ENCODE measurements around the gene MAGI2.

MAGI2 gene

GRCh38 chr7:77985974-77986339 lies 1467.5 kb downstream of the MAGI2 start:
- no peak for DNase-seq (ENCODE audit: low read depth)

GRCh38 chr7:77985232-77985973 lies 1468.1 kb downstream of the MAGI2 start:
- DNase-seq (ENCODE audit: low read depth) = no peak

- no peak for DNase-seq (ENCODE audit: low read depth)
These were observed 1469.5 kb downstream of the MAGI2 start for GRCh38 chr7:77983973-77984372.

GRCh38 chr7:77982926-77983550 lies 1470.4 kb downstream of the MAGI2 start:
- DNase-seq (ENCODE audit: low read depth) = no peak

GRCh38 chr7:77980087-77980713 lies 1473.3 kb downstream of the MAGI2 start:
- no peak for DNase-seq (ENCODE audit: low read depth)

- DNase-seq (ENCODE audit: low read depth) = no peak
These were observed 1474.2 kb downstream of the MAGI2 start for GRCh38 chr7:77979219-77979618.

GRCh38 chr7:77975672-77976480 lies 1477.6 kb downstream of the MAGI2 start:
- no peak for DNase-seq (ENCODE audit: low read depth)

- DNase-seq (ENCODE audit: low read depth) = no peak
These were observed 1481.7 kb downstream of the MAGI2 start for GRCh38 chr7:77971726-77972125.

- DNase-seq (ENCODE audit: low read depth) = no peak
These were observed 1486.0 kb downstream of the MAGI2 start for GRCh38 chr7:77967429-77967828.

Data from stimulated activated CD8-positive, alpha-beta memory T cell treated with anti-CD3 and anti-CD28 coated beads, Interleukin-15, amount 100 ng/mL, for 1 hour (primary cell).